HepG2 (cell line): Measurements from ENCODE around the gene GBA3. TPM values are rescaled to one million over a fixed set of nuclear protein-coding genes. Genes with fewer than 3 reads are reported as not detected.

Experiments used
- ATF1 ChIP-seq: IDR thresholded peaks from 2 replicates; pipeline ENCODE4 v1.6.1; 2016; ENCODE audit warnings: mild to moderate bottlenecking, control low read depth
- ATF2 ChIP-seq: sonication (generic); formaldehyde crosslinking; IDR thresholded peaks from 2 replicates; pipeline ENCODE4 v1.4.0; 2020; ENCODE audit warnings: missing genetic modification reagents
- HIVEP1 ChIP-seq: sonication (generic); formaldehyde crosslinking; IDR thresholded peaks from 2 replicates; pipeline ENCODE4 v1.4.0; 2020; ENCODE audit warnings: mild to moderate bottlenecking, missing genetic modification reagents
- NR1H2 ChIP-seq: sonication (generic); formaldehyde crosslinking; IDR thresholded peaks from 2 replicates; pipeline ENCODE4 v1.8.1; 2022; ENCODE audit warnings: low read depth, missing genetic modification reagents, borderline replicate concordance
- ZFP36L2 ChIP-seq: sonication (generic); formaldehyde crosslinking; IDR thresholded peaks from 2 replicates; pipeline ENCODE4 v1.4.0; 2020; ENCODE audit warnings: missing genetic modification reagents
- ZFP82 ChIP-seq: sonication (generic); formaldehyde crosslinking; IDR thresholded peaks from 2 replicates; pipeline ENCODE4 v1.5.1; 2020; ENCODE audit warnings: mild to moderate bottlenecking, missing genetic modification reagents, borderline replicate concordance
- ZNF326 ChIP-seq: sonication (generic); formaldehyde crosslinking; IDR thresholded peaks from 2 replicates; pipeline ENCODE4 v1.4.0; 2020; ENCODE audit warnings: missing genetic modification reagents, borderline replicate concordance
- ZNF556 ChIP-seq: sonication (generic); formaldehyde crosslinking; IDR thresholded peaks from 2 replicates; pipeline ENCODE4 v1.4.0; 2020; ENCODE audit warnings: mild to moderate bottlenecking, missing genetic modification reagents, borderline replicate concordance
- ZNF576 ChIP-seq: sonication (generic); formaldehyde crosslinking; IDR thresholded peaks from 2 replicates; pipeline ENCODE4 v1.4.0; 2020; ENCODE audit warnings: mild to moderate bottlenecking, missing genetic modification reagents
- ZNF672 ChIP-seq: sonication (generic); formaldehyde crosslinking; IDR thresholded peaks from 2 replicates; pipeline ENCODE4 v1.8.1; 2022; ENCODE audit warnings: missing genetic modification reagents
- polyA plus RNA-seq, 8 experiments: library from polyadenylated mRNA; depleted of rRNA in 3 of 8; stranded (reverse) in 7 of 8; unstranded in 1 of 8; fragments of >200 nt; fragmentation: Illumina TruSeq in 4 of 8; extraction: Trizol in 4 of 8; gene quantifications; 2 replicates each; pipeline versions ENCODE4 v1.2.1 to v1.2.3, GENCODE V29; 2011 to 2016; ENCODE audit warnings: low read depth in 4 of 8, missing spikeins in 1 of 8, mixed read lengths in 1 of 8; ENCODE audit not compliant: insufficient read depth in 1 of 8
- total RNA-seq, 5 experiments: library from RNA; depleted of rRNA; stranded (reverse); fragments of >200 nt; fragmentation: Illumina TruSeq; extraction: Trizol; gene quantifications; 2 replicates each; pipeline ENCODE4 v1.2.3, GENCODE V29; 2016; ENCODE audit warnings: low read depth in 1 of 5
- TF ChIP-seq, protein P1 (sequence below): IDR thresholded peaks from 2 replicates; pipeline ENCODE4 v1.6.1; 2016; ENCODE audit warnings: missing biosample characterization, missing genetic modification reagents, low read depth

GBA3 gene
- total and polyA plus RNA-seq, 2 of the 13 experiments (the other 11 are each of a cell fraction or from before 2014, with no cell fraction given): 0.18 TPM; not detected in 1

DNA sequence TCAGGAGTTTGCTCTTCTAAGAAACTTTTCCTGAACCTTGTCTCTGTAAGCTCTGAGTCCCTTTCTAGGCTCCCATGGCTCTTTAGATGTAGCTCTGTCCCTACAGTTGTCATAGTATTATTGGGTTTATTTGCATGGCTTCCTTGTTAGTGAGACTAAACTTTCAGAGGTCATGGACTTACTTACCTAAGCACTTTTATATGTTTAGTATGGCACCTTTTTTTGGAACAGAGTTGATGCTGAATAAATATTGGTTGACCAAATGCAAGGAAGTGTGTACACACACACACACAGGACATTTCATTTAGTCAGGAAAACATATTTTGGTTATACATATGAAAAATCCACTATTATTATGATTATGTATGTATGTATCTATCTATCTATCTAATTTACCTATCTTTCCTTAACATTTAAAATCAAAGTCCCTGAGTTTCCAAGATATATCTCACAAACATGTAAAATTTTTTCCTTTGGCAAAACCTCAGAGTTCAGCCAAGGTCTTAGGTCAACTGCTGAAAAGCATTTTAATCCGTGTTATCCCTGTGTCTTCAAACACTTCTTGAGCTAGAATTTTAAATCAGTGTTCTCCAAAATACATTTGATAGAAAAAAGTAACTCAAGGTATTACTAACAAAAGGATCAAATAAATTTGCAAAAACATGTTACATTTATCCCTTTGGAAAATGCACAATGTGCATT is 47.1 kb upstream of the GBA3 start (continued):
- TF ChIP-seq, protein P1, sequence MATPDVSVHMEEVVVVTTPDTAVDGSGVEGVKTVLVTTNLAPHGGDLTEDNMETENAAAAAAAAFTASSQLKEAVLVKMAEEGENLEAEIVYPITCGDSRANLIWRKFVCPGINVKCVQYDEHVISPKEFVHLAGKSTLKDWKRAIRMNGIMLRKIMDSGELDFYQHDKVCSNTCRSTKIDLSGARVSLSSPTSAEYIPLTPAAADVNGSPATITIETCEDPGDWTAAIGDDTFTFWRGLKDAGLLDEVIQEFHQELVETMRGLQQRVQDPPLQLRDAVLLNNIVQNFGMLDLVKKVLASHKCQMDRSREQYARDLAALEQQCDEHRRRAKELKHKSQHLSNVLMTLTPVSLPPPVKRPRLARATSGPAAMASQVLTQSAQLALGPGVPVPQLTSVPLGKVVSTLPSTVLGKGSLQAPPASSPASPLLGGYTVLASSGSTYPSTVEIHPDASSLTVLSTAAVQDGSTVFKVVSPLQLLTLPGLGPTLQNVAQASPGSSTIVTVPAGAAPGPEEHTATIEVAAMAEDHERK (CRISPR knock-in tag): no peak
- TF ChIP-seq ZNF326 (CRISPR knock-in tag): no peak
- TF ChIP-seq ZFP36L2: no peak
- TF ChIP-seq ATF1: no peak
- TF ChIP-seq ZNF672 (CRISPR knock-in tag): no peak
- TF ChIP-seq ZNF556 (CRISPR knock-in tag): no peak
- no peak for TF ChIP-seq ZFP82
- TF ChIP-seq NR1H2 (CRISPR knock-in tag): no peak
- no peak for TF ChIP-seq ZNF576
- no peak for TF ChIP-seq ATF2 (CRISPR knock-in tag)
- TF ChIP-seq HIVEP1 (CRISPR knock-in tag): no peak
